HS-5 (cell line): Measurements from ENCODE around the gene GOSR1.
"Not testable (repeated sequence)": the region's sequence is repeated elsewhere in the genome, so short reads cannot be mapped to it uniquely, and the experiment has no call there.

ENCODE experiments used
- DNase-seq: peaks from one replicate; pipeline ENCODE4 v3.0.0-alpha.2; 2012; ENCODE audit warnings: low read depth

GOSR1 gene

DNA sequence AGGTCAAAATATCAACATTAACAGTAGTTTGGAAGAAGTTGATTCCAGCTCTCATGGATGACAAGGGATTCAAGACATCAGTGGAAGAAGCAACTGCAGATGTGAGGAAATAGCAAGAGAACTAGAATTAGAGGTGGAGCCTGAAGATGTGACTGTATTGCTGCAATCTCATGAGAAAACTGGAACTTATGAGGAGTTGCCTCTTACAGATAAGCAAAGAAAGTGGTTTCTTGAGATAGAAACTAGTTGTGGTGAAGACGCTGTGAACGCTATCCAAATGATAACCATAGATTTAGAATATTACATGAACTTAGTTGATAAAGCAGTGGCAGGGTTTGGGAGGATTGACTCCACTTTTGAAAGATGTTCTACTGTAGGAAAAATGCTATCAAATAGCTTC, 67.8 kb downstream of the GOSR1 start:
- DNase-seq: no peak

DNA sequence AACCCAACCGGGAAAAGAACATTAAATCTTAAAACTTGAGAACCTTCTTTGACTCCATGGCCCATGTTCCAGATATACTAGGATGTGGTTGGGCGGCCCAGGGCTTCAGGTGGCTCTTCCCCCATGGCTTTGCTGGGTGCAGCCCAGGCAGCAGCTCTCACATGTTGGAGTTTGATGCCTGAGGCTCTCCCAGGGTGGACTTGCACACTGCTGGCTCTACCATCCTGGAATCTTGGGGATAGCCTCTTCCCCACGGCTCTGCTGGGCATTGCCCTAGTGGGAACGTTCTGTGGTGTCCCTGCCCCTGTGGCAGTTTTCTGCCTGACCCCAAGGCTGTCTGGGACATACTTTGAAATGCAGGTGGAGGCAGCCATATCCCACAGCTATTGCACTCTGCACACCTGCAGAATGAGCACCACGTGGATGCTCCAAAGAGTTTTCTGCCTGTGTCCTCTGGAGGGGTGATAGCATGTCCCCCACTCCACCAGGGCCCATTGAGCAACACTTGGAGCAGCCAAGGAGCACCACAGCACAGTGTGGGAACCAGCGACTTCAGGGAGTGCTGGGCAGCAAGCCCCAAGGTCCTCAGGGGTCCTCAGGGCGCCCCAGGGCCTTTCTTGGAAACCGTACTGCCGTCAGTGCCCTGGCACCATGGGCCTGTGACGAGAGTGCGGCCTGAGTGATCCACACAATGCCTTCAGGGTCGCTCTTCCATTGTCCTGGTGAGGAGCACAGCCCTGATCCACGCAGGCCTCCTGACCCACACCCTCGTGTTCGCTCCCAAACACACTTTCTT, 70.8 kb downstream of the GOSR1 start:
- no peak for DNase-seq

DNA sequence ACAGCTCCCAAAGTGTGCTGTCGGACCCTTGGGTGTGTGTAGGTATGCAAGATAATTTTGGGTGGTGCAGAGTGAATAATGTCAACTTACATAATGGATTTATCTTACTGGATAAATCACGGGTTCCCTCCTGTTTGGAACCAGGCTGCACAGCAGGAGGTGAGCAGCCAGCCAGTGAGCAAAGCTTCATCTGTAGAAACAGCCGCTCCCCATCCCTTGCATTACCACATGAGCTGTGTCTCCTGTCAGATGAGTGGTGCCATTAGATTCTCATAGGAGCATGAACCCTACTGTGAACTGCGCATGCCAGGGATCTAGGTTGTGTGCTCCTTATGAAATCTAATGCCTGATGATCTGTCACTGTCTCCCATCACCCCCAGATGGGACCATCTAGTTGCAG, 72.0 kb downstream of the GOSR1 start:
- DNase-seq: not testable (repeated sequence)

DNA sequence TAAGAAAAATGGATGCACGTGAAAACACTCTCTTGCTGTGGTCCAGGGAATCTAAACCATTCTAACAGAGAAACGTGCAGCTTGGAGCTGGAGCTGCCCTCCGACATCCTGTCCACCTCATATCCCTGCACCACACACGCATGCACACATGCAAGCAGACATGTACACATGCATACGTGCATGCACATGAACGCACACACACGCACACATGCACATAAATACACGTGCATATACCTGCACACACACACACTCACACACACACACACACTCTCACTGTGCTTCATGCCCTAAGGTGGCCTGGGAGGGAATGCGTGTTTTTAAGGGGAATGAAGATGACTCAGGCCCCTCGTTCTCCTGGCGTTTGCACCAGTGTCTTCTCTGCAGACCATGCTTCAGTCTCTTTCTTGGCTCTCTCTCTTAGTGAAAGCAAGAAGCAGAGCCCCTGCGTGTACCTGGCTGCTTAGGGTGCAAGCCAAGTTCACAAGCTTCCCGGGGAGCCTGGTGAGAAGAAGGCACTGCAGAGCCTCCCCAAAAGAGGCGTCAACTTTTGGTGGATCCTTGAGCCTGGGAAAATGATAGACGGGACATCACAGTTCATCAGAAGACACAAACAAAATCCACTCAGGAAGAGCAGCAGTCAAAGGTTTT, 72.8 kb downstream of the GOSR1 start:
- DNase-seq: no peak

DNA sequence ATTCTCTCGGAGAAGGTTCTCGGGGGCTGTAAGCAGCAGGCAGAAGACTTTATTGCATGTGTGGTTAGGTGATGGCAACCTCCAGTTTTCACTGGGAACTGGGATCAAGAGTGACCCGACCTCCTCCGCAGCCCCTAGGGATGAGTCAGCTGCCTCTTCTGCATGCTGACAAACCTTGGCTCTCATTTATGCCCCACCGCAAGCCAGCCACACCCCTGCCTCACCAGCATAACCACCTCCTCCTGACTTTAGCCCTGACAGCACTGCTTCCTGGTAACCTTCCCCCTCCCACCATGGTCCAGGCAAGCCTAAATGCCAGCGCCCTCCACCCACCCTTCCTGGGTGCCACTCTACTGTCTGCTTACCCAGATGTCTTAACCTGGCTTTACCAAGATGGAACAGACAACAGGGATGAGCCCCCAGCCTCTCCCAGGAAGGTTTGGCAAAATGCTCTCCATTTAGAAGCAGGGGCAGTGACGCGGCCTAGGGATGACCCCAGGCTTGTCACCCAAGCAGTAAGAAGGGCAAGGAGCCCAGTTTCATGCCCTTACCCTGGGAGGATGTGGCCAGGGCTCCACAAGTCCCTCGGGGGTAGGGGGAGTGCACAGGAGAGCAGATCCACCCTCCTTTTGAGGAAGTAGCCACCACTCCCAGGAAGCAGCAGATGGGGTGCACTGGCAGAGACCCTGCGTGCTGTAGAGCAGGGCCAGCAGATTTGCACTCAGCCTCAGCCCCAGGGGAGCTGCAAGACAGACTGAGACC, 73.5 kb downstream of the GOSR1 start:
- DNase-seq: no peak

GRCh38 chr17:30551274-30551995, 74.2 kb downstream of the GOSR1 start:
- DNase-seq: not testable (repeated sequence)

GRCh38 chr17:30551996-30552339, 74.8 kb downstream of the GOSR1 start:
- DNase-seq: no peak

DNA sequence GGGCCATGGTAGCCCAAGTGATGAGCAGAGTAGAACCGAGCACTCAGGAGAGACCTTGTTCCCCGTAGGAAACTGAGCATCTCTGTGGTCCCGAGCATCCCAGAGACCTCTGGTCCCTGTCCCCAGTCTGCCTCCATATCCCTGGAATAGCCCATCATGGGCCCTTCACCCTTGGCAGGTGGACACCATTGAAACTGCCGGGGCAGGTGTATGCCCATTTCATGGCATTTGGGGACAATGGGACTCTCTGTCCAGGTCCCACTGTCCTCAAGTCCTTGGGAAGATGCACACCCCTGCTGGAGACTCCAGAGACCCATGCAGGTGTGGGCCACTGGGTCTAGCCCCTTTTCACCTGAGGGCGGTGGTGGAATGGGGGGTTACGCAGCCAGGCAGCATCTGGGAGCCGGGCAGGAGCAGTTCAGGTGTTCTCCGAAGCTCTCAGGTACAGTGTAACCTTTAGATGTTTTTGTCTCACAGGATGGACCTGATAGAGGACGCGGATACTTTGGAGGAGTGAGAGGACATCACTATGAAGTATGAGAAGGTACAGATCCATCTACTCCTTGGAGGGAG, 75.9 kb downstream of the GOSR1 start:
- DNase-seq: no peak

GRCh38 chr17:30553823-30554440, 76.7 kb downstream of the GOSR1 start:
- DNase-seq: not testable (repeated sequence)

GRCh38 chr17:30554839-30555751, 77.9 kb downstream of the GOSR1 start:
- no peak for DNase-seq

DNA sequence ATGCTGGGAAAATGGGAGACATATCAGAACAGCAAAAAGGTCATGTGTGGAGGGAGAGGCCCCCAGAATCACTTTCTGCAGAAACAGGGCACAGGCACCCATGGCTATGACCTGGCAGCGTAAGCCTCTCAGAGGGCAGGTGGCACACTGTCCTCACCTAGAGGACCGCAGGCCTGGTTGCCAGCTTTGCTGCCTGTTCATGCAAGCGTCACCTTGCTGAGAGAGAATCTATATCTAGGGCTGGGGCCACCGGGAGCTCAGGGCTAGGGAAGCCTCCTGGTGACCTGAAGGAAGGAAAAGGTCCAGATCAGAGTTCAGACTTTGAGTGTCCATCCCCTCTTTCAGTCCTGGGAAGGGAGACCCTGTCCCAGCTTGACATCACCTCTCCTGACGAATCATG, 78.7 kb downstream of the GOSR1 start:
- no peak for DNase-seq

- no peak for DNase-seq
Measured at GRCh38 chr17:30556374-30557332, 79.4 kb downstream of the GOSR1 start.

DNA sequence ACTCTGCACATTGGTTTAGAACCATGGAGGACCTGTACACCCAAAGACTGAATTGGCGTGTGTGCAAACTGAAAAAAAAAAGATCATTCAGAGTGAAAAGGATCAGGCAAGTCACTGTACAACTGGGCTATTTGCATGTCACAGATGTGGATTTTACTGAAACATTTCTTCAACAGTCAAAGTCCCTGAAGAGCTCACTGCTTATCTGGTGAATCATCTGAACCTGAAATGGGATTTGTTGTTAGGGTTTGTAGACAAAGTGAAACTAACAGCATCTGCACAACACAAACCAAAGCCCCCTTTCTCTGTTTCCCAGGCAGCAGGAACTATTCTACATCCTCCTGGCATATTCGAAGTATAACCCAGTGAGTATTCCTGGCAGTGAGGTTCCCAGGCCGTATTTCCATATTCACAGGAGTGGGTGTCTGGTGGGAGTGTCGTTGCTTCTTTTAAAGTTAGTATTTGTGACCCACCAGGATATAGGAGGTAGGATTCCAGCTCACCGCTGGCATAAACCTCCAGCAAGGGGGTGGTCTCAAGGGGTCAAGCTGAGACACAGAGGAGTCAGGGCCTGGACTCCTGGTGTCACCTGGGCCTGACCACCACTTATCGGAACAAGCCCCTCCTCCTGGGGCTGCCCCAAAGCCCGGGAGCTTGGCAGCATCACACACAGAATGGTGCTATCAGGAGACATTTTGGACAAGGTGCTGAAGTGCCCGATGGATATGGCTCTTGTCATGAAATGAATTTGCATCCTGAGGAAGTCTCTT, 80.9 kb downstream of the GOSR1 start:
- DNase-seq: no peak

DNA sequence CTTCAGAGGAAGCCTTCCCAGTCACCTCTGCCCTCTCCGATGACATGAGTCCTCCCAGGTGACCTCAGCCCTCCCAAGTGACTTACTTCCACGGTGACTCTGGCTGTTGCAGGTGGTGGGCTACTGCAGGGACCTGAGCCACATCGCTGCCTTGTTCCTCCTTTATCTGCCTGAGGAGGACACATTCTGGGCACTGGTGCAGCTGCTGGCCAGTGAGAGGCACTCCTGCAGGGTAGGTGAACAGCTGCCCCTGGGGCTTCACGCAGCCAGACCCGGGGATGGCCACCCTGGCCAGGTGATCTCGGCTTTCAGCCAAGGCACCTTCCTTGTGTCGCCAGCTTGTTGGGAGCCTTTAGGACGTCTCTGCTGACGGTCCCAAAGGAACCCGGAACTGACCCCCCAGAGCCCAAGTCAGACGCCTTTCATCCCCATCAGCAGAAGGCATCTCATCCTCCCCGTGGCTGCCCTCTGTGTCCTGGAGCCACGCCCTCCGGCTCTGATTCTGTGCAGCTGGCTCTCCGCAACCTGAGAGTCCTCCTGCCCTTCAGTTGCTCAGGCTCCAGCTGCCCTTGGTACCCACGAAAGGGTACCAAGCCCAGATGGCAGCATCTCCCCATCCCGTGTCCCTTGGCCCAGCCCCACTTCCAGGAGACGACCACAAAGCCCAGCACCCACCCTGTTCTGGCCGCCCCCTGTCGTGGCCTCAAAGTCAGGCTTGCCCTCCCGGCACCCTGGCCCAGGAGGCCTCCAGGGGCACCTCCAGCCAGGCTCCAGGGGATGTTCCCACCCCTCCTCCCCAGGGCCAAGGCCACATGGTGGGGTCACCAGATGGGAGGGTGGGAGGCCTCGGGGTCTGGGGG, 81.7 kb downstream of the GOSR1 start:
- no peak for DNase-seq

- no peak for DNase-seq
Measured at GRCh38 chr17:30559656-30560055, 82.4 kb downstream of the GOSR1 start.

- DNase-seq: not testable (repeated sequence)
Measured at GRCh38 chr17:30560117-30561026, 83.2 kb downstream of the GOSR1 start.
